Muscle of back (tissue), 11 donors: ENCODE measurements around the gene SLC9A7. TPM values are rescaled to one million over a fixed set of nuclear protein-coding genes. Genes with fewer than 3 reads are reported as not detected.
A peak's percentile ranks its signal among the peaks of the same experiment; 100 is the strongest.
"Not testable (repeated sequence)": the region's sequence is repeated elsewhere in the genome, so short reads cannot be mapped to it uniquely, and the experiment has no call there.

Experiments
- DNase-seq, 3 donors: peaks; one replicate each; pipeline versions ENCODE4 v3.0.0 to v3.0.0-alpha.2; 2013
- polyA plus RNA-seq, 10 donors: library from polyadenylated mRNA; unstranded; fragments of 120-200 nt; gene quantifications; one replicate each; pipeline ENCODE4 v1.2.1, GENCODE V29; 2013; ENCODE audit not compliant: insufficient read length in 10 of 10

Gene SLC9A7
- polyA plus RNA-seq, 10 donors = 5.1 to 11.1 (median 6.0) TPM

DNA sequence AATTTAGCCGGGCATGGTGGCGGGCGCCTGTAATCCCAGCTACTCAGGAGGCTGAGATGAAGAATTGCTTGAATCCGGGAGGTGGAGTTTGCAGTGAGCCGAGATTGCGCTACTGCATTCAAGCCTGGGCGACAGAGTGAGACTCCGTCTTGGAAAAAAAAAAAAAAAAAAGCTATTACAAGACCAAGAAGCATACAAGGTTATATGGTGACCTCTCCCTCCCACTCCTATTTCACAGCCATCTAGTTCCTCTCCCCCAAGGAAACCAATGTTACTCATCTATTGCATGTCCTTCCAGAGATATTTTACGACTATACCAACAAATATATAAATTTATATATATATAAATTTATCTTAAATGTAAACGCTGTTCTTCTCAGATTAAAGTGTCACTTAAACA is 3.2 kb downstream of the SLC9A7 start:
- no peak for DNase-seq

DNA sequence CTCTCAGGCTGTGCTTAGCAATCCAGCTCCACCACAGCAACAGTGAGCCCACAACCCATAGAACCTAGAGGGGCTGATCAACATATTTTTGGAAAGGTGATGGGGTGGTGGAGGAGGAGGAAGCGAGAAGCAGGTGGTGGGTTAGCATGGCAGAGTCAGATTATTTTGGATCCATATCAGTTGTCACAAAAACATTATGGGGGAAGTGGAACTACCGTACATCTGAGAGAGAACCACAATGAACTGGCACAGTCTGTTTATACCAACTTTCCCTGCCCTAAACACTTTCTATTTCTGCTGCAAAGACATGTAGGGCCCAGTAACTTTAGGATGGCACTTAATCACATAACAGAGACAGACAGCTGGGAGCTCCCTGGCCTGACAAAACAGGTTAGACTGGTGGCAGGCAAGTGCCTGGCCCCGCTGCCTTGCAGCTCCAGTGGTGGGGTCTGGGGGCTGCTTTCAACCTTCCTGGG is 4.3 kb downstream of the SLC9A7 start:
- no peak for DNase-seq

DNA sequence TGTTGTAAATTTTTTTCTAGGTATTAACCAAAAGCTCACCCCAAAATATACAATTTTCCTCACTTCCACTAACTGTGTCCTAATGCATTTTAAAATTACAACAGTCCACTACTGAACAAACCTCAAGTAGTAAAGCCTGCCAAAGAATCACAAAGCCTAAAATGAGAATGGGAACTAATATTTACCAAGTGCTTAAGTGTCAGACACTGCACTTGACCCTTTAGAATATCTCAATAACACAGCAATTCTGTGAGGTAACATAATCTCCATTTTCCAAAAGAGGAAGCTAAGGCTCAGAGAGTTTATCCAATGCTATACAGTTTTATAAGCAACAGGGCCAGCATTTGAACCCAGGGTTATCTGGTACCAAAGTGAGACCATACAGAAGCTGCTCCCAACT is 4.9 kb downstream of the SLC9A7 start:
- DNase-seq = no peak

DNA sequence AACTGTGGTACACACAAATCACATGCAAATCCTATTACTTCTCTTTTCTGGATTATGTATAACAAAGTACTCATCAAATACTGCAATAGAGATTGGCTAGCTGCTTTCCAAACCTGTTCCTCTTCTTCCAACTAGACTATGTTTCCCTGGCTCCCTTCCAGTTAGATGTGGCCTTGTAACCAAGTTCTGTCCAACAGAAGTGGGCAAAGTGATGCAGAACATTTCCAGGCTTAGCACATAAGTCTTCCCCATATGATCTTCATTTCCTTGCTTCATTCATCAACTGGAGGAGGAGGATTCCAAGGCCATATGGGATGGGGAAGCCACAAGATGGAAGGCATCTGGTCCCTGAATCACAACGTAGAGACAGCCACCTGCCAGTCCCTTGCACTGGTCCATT is 8.0 kb downstream of the SLC9A7 start:
- no peak for DNase-seq

DNA sequence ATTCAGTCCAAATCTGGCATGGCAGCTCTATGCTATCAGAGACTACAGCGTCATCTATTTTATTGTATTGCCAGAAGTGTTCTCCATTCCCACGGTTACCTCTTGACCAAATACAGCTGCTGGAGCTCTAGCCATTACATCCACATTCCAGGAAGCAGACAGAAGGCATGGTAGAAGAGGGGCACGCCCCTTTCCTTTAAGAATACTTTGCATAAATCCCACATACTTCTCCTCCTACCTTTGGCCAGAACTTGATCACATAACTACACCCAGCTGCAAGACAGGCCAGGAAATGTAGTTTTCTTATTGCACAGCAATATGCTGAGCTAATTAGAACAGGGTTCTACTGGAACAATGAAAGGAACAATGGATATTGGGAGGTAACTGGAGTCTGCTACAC is 14.9 kb downstream of the SLC9A7 start:
- no peak for DNase-seq

DNA sequence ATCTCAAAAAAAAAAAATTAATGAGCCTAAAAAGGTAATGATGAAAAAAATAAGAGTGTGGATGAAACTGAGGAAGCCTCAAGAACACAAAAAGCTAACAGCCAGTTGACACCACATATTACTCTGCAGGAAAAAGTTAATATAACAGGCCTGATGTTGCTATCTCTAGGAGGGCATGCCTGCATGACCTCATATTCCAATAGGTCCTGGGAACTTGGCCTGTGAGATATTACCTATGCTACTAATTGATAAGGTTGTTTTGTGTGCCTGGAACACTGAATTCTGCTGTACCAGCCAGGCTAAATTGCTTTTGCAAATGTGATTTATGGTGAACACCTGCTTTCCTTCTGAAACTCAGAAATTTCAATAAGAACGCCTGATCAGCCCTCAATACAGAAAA is 15.9 kb downstream of the SLC9A7 start:
- DNase-seq = no peak

DNA sequence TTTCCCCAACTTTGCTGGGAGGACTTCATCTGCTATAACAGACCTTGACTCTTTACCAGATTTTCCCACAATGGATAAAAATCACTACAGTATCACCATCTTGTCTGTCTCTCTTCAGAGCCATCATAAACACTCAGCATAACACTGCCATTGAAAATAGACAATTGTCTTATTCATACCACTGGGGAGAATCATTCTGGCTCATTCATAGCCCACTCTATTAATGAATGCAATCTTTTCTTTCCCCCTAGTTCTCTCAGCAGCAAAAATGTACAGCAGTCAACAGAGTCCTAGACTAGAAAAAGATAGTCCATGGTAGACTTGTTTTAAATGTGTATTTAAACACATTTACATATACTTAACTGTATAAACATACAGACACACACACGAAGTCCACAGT is 19.2 kb downstream of the SLC9A7 start:
- DNase-seq = no peak

DNA sequence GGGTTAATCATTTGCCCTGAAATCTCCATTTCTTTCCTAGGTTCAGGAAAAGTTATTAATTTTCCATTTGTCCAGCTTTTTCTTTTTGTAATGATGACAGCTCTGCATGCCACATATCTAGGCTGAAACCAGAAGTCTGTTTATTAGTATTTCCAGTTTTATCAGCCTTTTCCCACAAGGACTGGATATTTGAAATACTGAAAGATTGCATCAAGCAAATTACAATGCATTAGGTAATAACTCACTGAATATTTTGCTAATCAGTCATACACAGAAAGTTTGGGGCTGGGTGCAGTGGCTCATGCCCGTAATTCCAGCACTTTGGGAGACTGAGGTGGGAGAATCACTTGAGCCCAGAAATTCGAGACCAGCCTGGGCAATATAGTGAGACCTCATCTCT is 21.5 kb downstream of the SLC9A7 start:
- DNase-seq = peak in 1 of 3 donors; percentile 35

DNA sequence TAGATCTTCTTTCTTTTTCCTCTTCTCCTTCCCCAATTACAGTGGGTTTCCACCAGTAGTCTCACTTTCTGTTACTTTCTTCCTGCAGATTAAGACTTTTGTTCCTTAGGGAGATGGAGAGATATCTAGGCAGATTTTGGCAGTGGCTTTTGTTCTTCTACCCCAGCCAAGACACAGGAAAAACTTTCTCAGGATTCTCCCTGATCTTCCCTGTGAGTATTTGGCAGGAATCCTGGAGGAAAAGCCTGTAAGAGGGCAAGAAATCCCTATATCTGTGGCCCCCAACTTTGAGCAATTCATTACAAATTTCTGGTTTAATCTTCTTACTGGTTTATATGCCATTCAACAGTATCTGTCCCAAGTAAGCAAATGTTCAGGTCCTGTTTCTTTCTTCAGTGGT is 21.9 kb downstream of the SLC9A7 start:
- no peak for DNase-seq

DNA sequence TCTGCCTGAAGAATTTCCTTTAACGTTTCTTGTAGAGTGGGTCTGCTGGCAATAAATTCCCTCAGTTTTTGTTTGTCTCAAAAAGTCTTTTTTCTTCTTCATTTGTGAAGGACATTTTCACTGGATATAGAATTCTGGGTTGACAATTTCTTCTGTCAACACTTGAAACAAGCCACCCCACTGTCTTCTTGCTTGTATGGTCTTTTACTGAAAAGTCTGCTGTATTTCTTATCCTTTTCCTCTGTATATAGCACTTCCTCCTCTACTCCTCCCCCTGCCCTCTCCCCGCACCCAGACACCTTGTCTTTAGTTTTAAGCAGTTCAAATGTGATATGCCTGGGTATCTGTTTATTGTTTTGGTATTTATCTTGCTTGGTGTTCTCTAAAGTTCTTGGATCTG is 23.3 kb downstream of the SLC9A7 start:
- no peak for DNase-seq

DNA sequence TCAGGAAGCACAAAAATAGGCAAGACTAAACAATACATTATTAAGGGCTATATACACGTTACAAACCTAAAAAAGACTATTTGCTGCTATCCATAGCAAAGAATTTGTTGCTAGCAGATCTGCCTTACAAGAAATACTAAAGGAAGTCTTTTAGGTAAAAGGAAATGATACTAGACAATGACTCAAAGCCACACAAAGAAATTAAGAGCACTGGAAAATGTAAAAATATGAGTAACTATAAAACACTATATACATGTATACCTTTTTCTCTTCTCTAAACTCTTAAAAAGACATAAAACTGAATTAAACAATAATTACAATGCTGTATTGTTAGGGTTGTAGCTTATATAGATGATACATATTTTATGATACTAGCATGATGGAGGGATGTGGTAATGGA is 25.7 kb downstream of the SLC9A7 start:
- no peak for DNase-seq

DNA sequence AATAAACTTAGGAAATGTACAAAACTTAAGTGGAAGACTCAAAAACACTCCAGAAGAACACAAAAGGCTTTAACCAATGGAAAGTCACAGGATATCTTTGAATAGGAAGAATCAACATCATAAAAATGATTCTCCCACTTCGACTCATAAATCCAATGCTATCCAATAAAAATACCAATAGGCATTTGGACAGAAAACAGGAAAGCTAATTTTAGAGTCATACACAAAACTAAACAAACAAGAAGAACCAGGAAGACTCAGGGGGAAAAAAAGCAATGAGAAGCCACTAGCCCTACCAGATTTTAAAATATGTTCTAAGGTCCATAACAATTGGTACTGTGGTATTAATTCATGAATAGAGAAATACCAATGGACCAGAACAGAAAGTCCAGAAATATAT is 28.2 kb downstream of the SLC9A7 start:
- no peak for DNase-seq

DNA sequence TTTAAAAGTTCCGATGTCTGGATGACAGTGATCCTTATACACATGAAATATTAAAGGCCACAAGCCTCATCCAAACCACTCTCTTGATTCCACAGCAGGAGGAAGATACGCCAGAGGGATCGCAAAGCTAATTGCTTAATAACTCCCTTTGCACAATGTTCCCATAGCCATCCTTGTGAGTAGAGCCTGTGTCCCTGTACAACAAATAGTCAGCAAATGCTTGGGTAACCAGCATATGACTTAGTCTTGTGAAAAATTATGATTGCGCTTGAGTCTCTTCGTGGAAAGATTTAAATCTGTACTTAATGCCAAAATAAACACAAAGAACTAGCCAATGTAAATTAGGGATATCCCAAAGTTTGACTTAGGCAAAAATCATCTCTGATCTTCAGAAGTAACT is 31.5 kb downstream of the SLC9A7 start:
- no peak for DNase-seq

DNA sequence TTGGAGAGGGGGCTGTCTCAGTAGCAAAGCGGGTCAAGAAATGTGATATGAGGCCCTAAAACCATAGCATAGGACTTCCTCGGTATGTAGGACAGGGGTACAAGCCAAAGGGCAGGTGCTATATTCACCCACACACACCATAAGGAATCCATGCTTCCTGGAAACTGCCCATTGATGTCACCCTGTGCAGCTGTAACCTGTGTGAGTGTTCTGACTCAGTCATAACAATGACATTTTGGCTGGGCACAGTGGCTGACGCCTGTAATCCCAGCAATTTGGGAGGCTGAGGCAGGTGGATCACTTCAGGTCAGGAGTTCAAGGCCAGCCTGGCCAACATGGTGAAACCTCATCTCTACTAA is 35.4 kb downstream of the SLC9A7 start:
- DNase-seq = not testable (repeated sequence)

DNA sequence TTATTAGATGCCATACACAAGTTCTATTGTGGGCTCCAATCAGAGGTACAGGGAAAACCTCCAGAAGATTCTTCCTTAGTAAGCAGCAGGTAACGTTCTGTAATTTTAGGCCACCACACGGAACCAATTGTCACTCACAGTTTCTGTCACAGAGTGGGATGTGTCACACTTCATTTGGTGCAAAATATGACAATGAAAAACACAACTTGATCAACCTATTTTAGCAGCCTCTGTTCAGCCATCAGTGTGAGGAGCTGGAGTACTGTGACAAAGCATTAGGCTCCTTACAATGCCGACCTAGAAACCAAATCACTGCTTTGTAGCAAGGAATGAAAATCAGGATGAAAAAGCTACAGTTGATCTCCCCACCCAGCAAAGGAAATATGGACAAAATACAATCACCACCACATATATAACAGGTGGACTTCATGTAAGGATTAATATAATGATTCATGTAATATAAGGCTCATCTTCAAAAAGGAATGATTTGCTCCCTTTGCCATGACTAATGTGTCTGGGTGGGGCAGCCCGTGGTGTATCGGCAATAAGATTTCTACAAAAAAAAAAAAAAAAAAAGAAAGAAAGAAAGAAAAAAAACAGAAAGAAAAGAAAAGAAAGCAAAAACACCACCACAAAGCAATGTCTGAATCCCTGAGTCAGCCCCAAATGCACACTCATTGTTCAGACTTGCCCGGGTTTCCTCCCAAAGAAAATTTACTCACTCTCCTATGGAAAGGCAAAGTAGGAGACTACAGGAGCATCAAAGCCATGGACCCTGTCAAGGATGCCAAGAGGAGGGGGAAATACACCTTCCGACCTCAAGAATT is 36.0 kb downstream of the SLC9A7 start:
- DNase-seq = no peak

DNA sequence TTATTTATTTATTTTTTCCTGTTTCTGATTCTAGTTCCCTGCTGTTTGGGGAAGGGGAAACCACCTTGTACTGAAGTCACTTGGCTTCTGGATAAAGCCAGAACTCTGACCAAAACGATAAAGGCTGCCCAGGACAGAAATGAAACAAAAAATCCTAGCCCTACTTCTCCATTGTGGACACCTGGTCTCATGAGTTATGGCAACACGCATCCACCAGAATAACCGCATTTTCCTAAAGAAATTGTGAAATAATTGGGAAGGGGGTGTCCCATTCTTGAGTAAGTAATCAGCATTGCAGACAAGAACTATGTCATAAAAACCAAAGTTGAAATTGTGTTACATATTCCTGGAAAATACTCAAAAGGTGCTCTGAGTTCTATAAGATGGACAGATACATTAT is 42.1 kb downstream of the SLC9A7 start:
- DNase-seq = no peak

DNA sequence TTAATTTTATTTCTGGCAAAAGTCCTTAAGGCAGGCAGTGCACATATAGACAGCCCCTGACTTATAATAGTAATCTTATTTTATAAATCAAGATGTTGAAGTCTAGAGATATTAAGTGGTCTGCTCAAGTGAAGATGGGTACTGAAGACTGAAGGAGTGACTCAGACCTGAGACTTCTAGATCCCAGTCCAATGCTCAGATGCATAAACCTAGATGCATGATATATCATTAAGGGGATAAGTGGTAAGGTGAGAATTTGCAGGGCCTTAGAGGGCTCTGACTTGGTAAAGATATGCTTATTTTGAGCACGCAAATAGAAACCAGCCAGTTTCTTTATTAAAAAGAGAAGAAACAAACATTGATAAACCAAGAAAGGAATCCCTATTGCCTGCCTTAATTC is 42.9 kb downstream of the SLC9A7 start:
- no peak for DNase-seq

DNA sequence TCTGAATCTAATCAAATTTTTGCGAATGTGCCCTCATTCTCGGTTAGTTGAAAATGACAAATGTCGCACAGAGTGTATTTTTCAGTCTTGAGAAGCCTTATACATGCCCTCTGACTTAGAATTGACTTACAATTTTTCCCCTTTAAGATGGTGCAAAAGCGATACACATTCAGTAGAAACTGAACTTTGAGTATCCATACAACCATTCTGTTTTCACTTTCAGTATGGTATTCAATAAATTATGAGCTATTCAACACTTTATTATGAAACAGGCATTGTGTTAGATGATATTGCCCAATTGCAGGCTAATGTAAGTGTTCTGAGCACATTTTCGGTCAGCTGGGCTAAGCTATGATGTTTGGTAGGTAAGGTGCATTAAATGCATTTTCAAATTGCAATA is 43.4 kb downstream of the SLC9A7 start:
- no peak for DNase-seq

DNA sequence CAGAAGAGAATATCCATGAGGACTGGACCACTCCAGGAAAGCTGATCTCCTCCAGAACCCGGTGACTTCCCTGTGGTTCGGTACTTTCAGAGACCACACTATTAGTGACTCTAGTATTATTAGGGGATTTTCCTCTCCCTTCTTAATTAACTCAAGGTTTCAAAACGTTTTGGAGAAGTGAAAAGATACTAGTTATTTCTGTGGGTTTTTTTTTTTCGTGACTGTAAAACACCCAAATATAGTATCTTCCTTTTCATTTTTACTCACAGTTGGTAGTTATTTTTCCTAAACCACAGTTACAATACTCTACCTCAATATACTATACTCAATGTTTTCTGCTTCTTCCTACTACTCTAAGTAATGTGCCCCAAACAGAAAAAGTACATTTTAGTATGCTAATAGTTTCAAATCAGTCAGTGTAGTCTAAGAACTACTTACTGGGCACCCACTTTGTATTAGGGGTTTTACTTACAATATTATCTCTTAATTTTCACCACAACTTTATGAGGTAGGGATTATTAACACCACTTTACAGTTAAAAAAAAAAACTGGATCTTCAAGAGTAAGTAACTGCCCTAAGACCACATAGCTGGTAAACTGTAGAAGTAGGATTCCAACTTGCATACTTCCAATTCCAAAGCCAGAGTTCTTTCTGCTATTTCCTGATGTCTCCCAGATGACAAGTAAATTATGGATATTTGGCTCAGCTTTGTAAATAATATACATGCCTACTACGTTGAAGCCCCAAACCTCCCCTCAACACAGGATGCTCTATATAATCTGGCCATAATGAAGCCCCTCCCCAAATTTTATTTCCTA is 45.0 kb downstream of the SLC9A7 start:
- peak in 1 of 3 donors; percentile 9 for DNase-seq

DNA sequence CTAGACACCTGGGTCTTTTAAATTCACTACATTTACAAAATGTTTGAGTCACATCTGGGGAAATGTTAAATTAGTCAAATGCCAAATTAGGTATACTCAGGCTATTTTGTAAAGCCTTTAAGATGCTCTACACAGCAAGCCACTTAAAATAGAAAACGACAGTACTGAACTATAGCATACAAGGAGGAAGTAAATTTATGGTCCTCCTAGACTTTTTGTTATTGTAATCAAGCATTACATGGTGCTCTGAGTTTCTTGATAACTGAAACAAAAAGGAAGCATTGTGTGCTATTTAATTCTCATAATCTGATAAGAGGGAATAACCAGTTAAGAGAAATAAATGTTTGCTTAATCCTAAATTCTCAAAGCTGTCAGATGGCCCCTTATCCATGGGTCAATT is 46.2 kb downstream of the SLC9A7 start:
- DNase-seq = no peak

DNA sequence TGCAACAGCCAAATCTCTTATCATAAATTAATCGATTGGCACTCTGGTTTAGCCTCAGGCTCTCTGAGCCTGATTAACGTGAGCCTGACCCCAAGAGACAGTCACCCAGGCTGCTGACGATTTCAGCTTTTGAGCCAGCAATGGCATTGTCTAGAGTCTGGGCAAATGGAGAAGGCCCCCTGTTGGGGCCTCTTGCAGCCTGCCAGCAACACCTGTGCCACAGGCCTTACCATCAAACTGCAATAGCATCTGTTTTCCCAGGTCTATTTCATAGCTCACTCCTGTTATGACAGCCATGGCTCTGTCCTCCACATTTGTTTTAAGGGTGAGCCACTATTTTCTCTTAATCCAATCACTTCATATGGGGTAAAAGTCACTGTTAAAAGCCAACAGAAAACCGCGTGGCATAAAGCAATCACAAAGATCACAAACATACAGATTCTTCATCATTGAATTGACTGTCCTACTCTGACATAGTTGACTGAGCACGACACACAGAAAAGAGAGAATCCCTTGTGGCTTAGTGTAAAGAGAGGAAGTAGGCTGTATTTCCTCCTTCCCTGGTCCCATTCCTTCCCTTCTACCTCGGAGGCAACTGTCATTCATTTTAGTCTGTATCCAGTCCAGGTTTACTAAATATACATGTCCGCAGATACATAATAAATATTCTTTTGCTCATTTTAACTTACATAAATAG is 47.8 kb downstream of the SLC9A7 start:
- no peak for DNase-seq

DNA sequence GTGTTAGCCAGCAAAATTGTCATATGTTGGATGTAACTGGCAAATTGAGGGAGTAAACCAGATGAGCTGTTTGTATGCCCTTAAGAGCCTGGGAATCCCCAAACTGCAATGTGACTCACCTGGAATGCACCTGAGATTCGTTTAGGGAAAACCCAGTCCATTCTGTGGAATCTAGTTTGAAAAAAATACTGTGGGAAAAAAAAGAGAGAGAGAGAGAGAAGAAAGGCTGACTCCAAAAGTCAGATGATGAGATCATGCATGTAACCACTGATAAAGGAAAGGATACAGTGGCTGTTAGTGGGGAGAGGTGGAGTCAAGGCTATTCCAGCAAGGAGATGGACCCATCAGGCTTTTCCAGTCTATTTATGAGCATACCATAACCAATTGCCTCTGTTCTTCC is 48.5 kb downstream of the SLC9A7 start:
- no peak for DNase-seq
